ENCODE results near the gene TENM3. TPM values are rescaled to one million over a fixed set of nuclear protein-coding genes. Genes with fewer than 3 reads are reported as not detected.

Gene TENM3
- total RNA-seq, 1 donor, result 14.0 TPM

- no peak overlapping the region for H3K4me3 ChIP-seq (ENCODE audit: low read depth, low read length)
- no peak for TF ChIP-seq CTCF (IDR thresholded peaks at IDR 0.05; ENCODE audit: insufficient read depth, low read length)
- DNase-seq (ENCODE audit: low read depth), result no peak
These were observed 94.2 kb downstream of the TENM3 start for GRCh38 chr4:182337366-182337765.

GRCh38 chr4:182338063-182338462, 94.9 kb downstream of the TENM3 start:
- H3K4me3 ChIP-seq (ENCODE audit: low read depth, low read length), result no peak overlapping the region
- no peak for DNase-seq (ENCODE audit: low read depth)
- no peak for TF ChIP-seq CTCF (IDR thresholded peaks at IDR 0.05; ENCODE audit: insufficient read depth, low read length)

- no peak overlapping the region for H3K4me3 ChIP-seq (ENCODE audit: low read depth, low read length)
- DNase-seq (ENCODE audit: low read depth), result peak; percentile 4
- no peak for TF ChIP-seq CTCF (IDR thresholded peaks at IDR 0.05; ENCODE audit: insufficient read depth, low read length)
These were observed 95.5 kb downstream of the TENM3 start for GRCh38 chr4:182338746-182339145.

- TF ChIP-seq CTCF (IDR thresholded peaks at IDR 0.05; ENCODE audit: insufficient read depth, low read length), result no peak
- no peak overlapping the region for H3K4me3 ChIP-seq (ENCODE audit: low read depth, low read length)
- no peak for DNase-seq (ENCODE audit: low read depth)
These were observed 96.0 kb downstream of the TENM3 start for GRCh38 chr4:182339221-182339641.

GRCh38 chr4:182343453-182343852, 100.3 kb downstream of the TENM3 start:
- H3K4me3 ChIP-seq (ENCODE audit: low read depth, low read length), result no peak overlapping the region
- DNase-seq (ENCODE audit: low read depth), result no peak

GRCh38 chr4:182344968-182345367, 101.8 kb downstream of the TENM3 start:
- no peak overlapping the region for H3K4me3 ChIP-seq (ENCODE audit: low read depth, low read length)
- TF ChIP-seq CTCF (IDR thresholded peaks at IDR 0.05; ENCODE audit: insufficient read depth, low read length), result no peak
- DNase-seq (ENCODE audit: low read depth), result no peak

More at GRCh38 chr4:182343453-182343852, 100.3 kb downstream of the TENM3 start:
- no peak for TF ChIP-seq CTCF (IDR thresholded peaks at IDR 0.05; ENCODE audit: insufficient read depth, low read length)

GRCh38 chr4:182346250-182346649, 103.0 kb downstream of the TENM3 start:
- no peak for DNase-seq (ENCODE audit: low read depth)
- TF ChIP-seq CTCF (IDR thresholded peaks at IDR 0.05; ENCODE audit: insufficient read depth, low read length), result no peak
- no peak overlapping the region for H3K4me3 ChIP-seq (ENCODE audit: low read depth, low read length)

Data from fibroblast of the aortic adventitia (primary cell).